ENCODE data around the gene EVC.

Gene EVC

GRCh38 chr4:5696341-5696740 is 14.7 kb upstream of the EVC start:
- DNase-seq (ENCODE audit: low read depth, low spot score) = no peak
- in situ Hi-C loops (cut with HindIII; ENCODE audit: low sequenced_read_pairs) = no loop called here
- TF ChIP-seq CTCF (IDR thresholded peaks at IDR 0.05; ENCODE audit: low read depth, low read length) = no peak
- no peak overlapping the region for H3K4me3 ChIP-seq (ENCODE audit: low read depth, low read length)

DNA sequence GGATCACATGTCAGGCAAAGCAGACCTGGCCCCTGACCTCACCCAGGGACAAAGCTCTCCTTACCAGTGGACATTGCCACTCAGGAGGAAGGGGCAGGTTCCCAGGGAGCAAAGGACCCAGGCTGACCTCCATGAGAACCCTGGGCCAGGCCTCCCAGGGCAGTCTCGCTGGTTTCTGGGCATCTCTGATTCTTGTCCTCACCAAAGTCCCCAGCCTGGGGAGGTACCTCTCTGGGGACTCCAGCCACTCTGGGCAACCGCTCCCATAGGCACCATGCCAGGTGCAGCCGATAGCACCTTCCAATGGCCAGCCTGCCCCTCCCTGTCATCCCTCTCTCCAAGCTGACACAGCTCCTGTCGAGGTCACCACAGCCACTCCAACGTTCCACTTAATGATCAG is 10.5 kb upstream of the EVC start:
- in situ Hi-C loops (cut with HindIII; ENCODE audit: low sequenced_read_pairs) = no loop called here
- no peak for TF ChIP-seq CTCF (IDR thresholded peaks at IDR 0.05; ENCODE audit: low read depth, low read length)
- no peak for DNase-seq (ENCODE audit: low read depth, low spot score)
- no peak overlapping the region for H3K4me3 ChIP-seq (ENCODE audit: low read depth, low read length)

DNA sequence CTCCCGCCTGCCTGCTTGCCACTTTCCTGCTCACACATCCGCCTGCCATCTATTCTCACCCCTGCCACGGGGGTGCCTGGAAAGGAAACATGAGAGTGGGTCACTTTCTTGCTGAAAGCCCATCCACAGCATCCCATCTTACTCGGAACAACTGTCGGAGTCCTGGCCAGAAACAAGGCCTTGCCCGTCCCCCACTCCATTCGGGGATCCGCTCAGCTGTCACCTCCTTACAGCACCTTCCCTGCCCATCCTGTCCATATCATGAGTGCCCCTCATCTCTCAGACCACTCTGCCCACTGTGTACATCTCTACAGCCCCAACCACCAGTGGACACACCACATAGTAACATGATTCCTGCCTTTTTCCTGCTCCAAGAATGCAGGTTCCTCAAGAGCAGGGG is 9.0 kb upstream of the EVC start:
- no peak for TF ChIP-seq CTCF (IDR thresholded peaks at IDR 0.05; ENCODE audit: low read depth, low read length)
- no peak for DNase-seq (ENCODE audit: low read depth, low spot score)
- in situ Hi-C loops (cut with HindIII; ENCODE audit: low sequenced_read_pairs) = no loop called here
- H3K4me3 ChIP-seq (ENCODE audit: low read depth, low read length) = no peak overlapping the region

DNA sequence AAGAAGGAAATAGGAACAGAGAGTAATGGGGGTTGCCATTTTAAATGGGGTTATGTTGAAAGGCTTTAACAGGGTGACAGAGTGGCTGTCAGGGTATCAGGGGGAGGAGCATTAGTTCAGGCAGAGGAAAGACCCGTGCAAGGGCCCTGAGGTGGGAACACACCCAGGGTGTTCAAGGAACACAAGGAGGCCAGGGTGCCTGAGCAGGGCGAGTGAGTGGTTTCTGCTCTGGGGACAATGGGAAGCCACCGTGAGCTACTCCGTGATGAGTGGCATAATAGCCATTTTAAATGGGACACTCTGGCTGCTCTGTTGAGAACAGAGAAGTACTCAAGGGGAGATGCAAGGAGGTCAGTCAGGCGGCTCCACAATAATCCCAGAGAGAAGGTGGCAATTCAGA is 7.2 kb upstream of the EVC start:
- in situ Hi-C loops (cut with HindIII; ENCODE audit: low sequenced_read_pairs) = no loop called here
- no peak for DNase-seq (ENCODE audit: low read depth, low spot score)
- no peak for TF ChIP-seq CTCF (IDR thresholded peaks at IDR 0.05; ENCODE audit: low read depth, low read length)
- H3K4me3 ChIP-seq (ENCODE audit: low read depth, low read length) = no peak overlapping the region

DNA sequence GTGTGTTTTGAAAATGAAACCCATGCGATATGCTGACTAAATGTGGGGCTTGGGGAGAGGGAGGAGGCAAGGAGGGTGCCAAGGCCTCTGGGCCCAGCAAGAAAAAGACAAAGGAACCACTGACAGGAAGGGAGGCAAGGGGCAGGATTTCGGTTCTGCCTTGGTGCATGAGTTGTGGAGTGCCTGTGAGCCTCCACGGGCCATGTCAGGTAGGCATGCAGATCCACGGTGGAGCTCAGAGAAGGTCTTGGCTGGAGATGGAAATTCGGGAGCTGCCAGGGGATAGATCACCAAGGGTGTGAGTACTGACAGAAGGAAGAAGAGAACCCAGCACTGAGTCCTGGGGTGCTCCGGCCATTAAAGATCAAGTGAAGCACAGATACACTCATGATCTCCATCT is 6.7 kb upstream of the EVC start:
- in situ Hi-C loops (cut with HindIII; ENCODE audit: low sequenced_read_pairs) = no loop called here
- no peak for TF ChIP-seq CTCF (IDR thresholded peaks at IDR 0.05; ENCODE audit: low read depth, low read length)
- DNase-seq (ENCODE audit: low read depth, low spot score) = no peak
- H3K4me3 ChIP-seq (ENCODE audit: low read depth, low read length) = no peak overlapping the region

DNA sequence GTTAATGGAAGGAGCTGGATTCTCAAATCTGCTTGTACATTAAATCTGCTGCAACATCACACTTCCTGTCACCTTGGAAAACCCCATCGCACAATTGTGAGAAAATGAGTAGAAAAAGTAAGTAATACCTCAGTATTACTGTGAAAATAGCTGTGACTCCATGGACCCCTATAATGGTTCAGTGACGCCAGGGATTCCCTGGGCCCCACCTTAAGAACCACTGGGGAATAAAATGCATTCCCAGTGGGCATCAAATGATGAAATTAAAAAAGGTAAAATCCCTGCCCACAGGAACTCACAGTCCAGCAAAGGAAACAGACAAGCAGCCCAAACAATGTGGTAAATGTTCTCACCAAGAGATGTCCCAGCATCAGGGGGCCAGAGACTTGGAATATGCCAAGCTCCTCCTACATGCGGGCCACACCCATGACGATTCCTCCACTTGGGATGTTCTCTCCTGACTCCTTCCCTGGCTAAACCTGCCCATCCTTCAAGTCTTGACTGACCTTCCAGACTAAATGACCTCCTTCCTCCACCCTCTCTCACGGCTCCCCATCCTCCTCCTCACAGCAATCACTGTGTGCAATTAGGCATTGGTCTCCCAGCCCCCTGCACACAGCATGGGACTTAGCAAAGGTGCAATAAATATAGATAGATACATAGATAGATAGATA is 5.2 kb upstream of the EVC start:
- DNase-seq (ENCODE audit: low read depth, low spot score) = no peak
- H3K4me3 ChIP-seq (ENCODE audit: low read depth, low read length) = no peak overlapping the region
- in situ Hi-C loops (cut with HindIII; ENCODE audit: low sequenced_read_pairs) = no loop called here
- TF ChIP-seq CTCF (IDR thresholded peaks at IDR 0.05; ENCODE audit: low read depth, low read length) = no peak

All from astrocyte of the spinal cord (primary cell).